NOMO-1 (cell line): ENCODE measurements around the gene EHMT1.
"Not testable (repeated sequence)": the region's sequence is repeated elsewhere in the genome, so short reads cannot be mapped to it uniquely, and the experiment has no call there.

ENCODE experiments used
- DNase-seq, 2 experiments: peaks; one replicate each; lab custom pipeline; 2025; ENCODE audit not compliant: unreplicated experiment in 2 of 2; lab: John Stamatoyannopoulos, UW

The EHMT1 gene

GRCh38 chr9:137715866-137716693 is 97.3 kb downstream of the EHMT1 start:
- DNase-seq = not testable (repeated sequence)

GRCh38 chr9:137716694-137717287 is 98.0 kb downstream of the EHMT1 start:
- no peak for DNase-seq

- DNase-seq = no peak
Measured at GRCh38 chr9:137717776-137718327, 99.0 kb downstream of the EHMT1 start.

GRCh38 chr9:137719194-137719593 is 100.4 kb downstream of the EHMT1 start:
- no peak for DNase-seq

DNA sequence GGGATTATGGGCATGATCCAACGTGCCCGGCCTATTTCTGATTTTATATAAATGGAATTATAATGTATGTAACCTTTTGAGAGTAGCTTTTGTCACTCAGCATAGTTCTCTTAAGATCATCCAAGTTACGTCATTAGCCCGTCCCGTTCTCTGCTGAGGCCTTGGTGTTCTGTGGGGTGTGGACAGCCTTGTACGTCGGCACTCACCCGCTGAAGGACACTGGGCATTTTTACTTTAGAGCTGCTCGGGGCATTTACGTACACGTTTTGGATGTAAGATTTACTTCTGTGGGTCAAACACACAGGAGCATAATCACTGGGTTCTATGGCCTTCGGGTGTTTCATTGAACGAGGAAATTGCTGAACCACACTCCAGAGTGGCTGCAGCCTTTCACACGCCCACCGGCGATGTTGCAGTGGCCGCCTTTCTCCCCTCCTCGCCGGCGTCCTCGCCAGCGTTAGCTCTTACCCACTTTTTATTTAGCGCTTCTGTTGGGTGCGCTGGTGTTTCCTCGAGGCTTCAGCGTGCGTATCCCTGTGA is 101.8 kb downstream of the EHMT1 start:
- no peak for DNase-seq

GRCh38 chr9:137721479-137721878 is 102.7 kb downstream of the EHMT1 start:
- DNase-seq = no peak

DNA sequence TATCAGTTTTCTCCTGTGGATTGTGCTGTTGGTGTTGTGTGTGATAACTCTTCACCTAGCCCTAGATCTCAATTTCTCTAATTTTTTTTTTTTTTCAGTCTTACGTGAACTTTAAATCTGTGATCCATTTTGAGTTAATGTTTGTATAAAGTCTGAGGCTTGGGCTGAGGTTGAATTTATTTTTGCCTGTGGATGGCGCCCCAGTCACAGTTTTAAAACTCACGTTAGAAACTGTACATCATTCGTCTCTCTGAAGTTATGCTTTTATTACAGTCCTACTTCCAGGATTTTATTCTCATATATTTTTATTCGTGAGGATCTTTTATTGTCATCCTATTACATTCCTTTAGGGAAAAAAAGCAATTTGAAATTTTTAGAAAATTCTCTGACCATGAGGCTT is 103.1 kb downstream of the EHMT1 start:
- no peak for DNase-seq

GRCh38 chr9:137722481-137722880 is 103.7 kb downstream of the EHMT1 start:
- DNase-seq = no peak

DNA sequence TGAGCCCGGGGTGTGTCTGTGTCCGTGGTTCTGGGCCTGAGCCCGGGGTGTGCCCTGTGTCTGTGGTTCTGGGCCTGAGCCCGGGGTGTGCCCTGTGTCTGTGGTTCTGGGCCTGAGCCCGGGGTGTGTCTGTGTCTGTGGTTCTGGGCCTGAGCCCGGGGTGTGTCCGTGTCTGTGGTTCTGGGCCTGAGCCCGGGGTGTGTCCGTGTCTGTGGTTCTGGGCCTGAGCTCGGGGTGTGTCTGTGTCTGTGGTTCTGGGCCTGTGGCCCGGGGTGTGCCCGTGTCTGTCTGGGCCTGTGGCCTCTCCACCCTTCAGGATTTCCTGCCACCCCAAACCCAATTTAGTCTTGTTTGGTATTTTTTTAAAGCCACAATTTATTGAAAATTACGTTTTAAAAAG is 104.6 kb downstream of the EHMT1 start:
- DNase-seq = not testable (repeated sequence)

DNA sequence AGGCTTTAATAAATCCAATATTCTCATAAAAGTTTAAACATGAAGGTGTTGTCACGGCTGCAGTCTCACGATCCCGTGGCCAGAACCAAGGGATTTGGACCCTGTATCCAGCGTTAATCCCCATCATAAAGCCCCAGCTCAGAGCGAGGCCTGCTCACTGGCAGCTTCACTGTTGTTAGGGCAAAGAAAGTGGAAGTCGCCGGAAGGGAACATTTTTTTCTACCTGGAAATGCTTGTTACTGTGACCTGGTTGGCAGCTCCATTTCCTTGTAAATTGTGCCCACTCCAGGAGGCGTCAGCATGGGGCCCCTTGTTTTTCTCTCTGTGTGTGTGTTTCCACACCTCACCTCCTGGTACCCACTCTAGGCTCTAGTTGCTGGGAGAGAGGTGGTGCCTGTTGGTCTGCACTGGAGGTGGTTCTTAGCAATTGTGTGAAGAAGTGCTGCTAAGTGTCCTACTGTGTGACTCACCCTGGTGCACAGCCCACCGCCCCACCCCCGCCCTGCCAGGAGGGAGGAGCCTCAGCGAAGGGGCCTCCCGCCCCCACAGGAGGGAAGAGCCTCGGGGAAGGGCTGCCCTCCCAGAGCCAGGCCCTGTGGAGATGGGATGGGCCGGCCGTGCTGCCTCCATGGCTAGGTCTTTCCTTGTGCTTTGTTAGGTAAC is 105.1 kb downstream of the EHMT1 start:
- DNase-seq = no peak

DNA sequence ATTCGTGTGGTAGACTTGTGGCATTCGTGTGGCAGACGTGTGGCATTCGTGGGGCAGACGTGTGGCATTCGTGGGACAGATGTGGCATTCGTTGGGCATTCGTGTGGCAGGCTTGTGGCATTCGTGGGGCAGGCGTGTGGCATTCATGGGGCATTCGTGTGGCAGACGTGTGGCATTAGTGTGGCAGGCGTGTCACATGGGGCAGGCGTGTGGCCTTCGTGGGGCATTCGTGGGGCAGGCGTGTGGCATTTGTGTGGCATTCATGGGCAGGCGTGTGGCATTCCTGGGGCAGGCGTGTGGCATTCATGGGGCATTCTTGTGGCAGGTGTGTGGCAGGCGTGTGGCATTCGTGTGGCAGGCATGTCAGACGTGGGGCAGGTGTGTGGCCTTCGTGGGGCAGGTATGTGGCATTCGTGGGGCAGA is 106.0 kb downstream of the EHMT1 start:
- no peak for DNase-seq

DNA sequence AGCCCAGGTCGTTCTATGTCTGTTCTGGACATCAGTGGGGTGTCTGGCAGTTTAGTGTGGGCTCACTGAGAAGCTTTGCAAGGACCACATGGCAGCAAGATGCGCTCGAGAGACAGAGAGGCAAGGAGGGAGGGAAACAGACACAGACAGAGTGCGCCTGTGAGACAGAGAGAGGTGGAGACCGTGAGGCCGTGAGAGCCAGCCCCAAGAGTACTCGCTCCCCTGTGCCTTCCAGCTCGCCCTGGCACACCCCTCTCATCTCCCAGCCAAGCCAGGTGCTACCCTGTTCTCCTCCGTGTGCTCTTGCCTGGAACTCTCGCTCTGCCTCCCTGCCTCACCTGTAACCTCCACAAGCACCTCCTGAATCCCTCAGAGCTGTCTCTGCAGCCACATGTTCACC is 106.8 kb downstream of the EHMT1 start:
- DNase-seq = no peak

DNA sequence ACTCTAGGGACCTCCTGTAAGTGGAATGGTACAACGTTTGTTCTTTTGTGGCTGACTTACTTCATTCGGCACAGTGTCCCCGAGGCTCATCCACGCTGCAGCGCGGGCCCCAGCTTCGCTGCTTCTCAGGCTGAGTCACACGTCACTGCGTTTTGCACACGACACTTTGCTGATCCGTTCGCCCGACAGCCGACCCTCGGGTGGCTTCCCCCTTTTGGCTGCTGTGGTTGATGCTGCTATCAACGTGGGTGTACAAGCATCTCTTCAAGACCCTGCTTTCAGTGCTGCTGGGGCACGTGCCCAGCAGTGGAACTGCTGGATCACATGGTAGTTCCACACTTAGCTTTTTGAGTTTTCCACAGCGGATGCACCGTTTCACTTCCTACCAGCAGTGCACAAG is 107.5 kb downstream of the EHMT1 start:
- not testable (repeated sequence) for DNase-seq

DNA sequence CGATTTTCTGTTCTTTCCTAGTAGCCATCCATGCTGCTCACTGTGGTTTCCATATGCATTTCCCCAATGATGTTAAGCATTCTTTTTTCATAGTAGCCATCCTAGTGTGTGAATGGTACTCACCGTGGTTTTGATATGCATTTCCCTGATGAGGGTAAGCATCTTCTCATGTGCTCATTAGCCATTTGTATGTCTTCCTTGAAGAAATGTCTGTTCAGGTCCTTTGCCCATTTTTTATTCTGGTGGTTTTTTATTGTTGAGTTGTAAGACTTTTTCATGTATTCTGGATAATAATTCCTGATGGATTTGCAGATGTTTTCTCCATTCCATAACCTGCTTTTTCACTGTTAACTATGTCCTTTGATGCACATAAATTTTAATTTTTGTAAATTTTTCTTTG is 108.0 kb downstream of the EHMT1 start:
- no peak for DNase-seq

DNA sequence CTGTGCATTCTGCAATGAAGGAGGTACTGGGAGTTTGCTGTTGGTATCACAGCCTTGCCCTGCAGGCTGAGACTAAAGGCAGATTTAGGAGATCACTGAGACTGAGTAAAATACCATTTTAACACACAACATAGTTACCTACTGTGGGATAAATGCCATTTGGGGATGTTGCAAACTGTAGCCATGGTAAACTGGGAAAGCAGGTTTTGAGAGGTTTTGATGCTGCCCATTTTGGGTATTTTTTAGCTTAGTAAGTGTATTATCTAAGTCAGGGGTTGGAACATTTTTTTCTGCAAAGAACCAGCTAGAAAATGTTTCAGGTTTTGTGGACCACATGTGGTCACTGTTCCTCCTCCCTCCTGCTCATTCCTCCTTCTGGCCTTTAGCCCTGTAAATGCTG is 108.9 kb downstream of the EHMT1 start:
- DNase-seq = no peak

GRCh38 chr9:137728444-137729311 is 109.9 kb downstream of the EHMT1 start:
- DNase-seq = no peak

DNA sequence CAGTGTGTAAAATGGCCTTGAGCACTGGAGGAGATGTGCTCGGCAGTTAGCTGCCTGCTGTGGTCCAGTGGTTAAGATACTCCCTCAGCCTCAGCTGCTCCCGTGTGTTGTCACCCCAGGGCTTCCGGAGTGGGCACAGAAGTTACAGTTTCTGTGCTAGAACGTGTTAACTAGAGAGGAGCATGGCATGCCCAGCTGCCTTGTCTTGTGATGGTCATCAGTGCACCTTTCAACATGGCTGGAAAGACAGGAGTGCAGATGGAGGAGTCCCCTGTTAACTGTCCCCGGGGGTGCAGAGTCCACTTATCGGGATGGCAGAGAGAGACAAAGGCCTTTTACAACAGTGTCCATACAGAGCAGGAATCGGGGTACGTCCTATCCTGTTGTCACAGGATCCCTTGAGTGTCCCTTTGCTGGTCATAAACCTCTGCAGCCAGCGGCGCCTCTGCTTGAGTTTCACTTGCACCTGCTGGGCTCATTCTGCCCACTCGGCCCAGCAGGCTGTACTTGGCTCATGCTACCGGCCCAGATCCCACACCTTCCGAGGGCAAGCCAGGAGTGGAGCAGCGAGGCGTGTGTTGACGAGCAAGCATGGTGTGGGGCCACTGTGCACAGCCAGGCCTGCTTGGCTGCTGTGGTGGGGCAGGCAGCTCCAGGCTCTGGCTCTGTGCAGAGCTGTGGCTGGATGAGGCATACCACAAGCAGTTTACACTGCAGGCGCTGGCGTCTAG is 112.6 kb downstream of the EHMT1 start:
- no peak for DNase-seq

GRCh38 chr9:137731947-137732813 is 113.4 kb downstream of the EHMT1 start:
- DNase-seq = no peak

- DNase-seq = no peak
Measured at GRCh38 chr9:137733429-137733828, 114.6 kb downstream of the EHMT1 start.
